GM12874 (cell line): ENCODE measurements around the gene ZNF732.

Source experiments
- CTCF ChIP-seq: IDR thresholded peaks from 2 replicates; pipeline ENCODE4 v1.5.1; 2011; ENCODE audit warnings: low read depth, mild to moderate bottlenecking, control low read depth, low read length, moderate library complexity; ENCODE audit not compliant: insufficient read depth

The ZNF732 gene

DNA sequence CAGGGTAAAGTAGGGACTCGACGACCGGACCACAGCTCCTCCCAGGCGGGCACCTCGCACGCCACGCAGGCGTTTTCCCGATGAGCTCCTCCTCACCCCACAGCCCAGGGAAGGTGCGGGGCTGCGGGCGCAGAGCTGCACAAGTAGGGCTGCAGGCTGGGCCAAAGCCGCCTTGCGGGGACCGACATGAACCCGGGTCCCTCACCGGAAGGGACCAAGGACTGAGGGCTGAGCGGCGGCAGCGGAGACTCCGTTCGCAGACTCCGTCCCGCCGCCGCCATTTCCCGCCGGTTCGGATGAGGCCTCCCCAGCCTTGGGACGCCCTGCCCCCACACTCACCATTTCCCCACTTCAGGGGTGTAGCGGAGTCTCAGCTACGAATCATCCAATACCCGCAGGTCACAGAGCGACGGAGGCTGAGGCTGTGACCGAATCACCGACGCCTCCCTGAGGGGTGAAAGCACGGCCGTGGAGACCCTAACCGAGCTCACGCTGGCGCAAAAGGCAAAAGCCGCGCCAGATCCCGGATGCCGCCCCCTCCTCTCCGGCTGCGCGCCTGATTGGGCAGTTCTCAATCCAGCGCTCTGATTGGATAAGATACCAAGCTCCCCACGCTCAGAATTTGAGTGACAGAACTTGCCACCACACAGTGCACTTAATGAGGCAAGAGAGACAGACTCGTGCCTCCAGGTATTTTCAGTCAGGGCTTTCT lies at the start of gene ZNF732:
ZNF732 (minus strand) TSS at position 506 of the 712 bp plus-strand sequence; CDS start at position 342, 164 bp downstream.
- TF ChIP-seq CTCF: no peak

- TF ChIP-seq CTCF: no peak
These were observed 34.7 kb upstream of the ZNF732 start for GRCh38 chr4:340011-340410.

DNA sequence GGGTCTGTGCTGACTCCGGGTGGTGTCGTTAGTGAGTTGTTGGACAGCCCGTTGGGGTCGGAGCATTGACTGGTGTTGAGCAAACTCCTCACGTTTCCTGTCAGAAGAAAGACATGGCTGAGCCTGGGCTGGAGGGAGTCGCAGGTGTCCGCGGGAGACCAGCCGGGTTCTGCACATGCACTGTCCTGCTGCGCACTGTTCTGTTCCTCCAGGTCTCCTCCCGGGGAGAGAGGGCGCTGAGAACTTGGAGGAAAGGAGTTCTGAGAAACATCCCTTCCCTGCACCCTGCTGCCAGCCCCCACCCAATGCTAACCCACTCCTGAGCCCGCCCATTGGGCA lies 33.5 kb upstream of the ZNF732 start:
- no peak for TF ChIP-seq CTCF

- TF ChIP-seq CTCF: no peak
These were observed 32.9 kb upstream of the ZNF732 start for GRCh38 chr4:337932-338758.

DNA sequence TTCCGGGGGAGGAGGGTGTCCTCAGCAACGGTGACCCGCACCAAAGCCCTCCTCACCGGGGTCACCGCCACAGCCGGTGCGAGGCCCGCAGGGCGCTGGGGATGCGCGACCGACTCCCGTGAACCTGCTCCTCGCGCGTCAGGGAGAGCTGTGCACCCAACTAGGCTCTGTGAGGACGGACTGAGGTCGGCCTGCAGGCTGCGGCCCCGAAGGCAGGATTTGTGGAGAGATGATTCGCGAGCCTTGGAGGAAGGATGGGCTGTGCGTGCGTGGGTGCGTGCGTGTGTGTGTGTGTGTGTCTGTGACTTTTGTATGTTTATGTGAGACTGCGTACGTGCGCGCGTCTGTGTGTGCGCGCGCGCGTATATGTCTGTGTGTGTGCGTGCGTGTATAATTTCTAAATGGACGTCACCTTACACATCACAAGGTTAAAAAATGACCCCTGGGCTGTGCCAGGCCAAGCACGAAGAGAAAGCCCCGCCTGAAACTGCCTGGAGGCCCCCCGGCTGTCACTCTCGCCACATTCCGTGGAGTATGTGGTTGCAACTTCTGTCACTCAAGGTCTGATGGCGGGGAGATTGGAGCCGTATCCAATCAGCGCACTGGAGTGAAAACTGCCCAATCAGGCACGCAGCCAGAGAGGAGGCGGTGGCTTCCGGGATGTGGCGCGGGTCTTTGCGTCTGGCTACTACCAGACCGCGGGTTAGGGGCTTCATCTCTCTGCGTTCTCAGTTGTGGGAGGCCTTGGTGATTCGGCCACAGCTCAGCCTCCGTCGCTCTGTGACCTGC lies 32.1 kb upstream of the ZNF732 start, which contains the start of gene ZNF141:
ZNF141 (plus strand) TSS at position 672 of the 789 bp plus-strand sequence. CDS start 170 bp downstream, outside the sequence.
- TF ChIP-seq CTCF: no peak

DNA sequence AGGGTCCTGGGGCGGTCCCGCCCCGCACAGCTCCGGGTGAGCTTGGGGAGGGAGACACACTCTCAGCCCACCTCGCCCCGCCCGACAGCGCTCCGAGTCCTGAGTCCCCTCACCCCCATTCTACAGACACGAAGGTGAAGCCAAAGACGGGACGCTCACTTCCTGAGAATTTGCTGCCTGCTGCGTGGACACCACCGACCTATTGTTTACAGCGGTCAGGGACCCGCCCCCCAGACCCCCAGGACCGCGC lies 31.5 kb upstream of the ZNF732 start:
- no peak for TF ChIP-seq CTCF
